GM19239 (cell line): ENCODE data around the gene IFRD2.
"Not testable (repeated sequence)": the region's sequence is repeated elsewhere in the genome, so short reads cannot be mapped to it uniquely, and the experiment has no call there.

ENCODE experiments used
- DNase-seq: peaks from one replicate; pipeline ENCODE4 v3.0.0; 2011; ENCODE audit warnings: low spot score; ENCODE audit not compliant: insufficient read length
- FAIRE-seq: peaks from 2 replicates; lab custom pipeline; 2011; peaks lifted over from hg19 to GRCh38; lab: Jason Lieb, UNC

The IFRD2 gene

GRCh38 chr3:50325113-50325480 is 32.9 kb upstream of the IFRD2 start:
- FAIRE-seq (no peak), DNase-seq (no peak)

DNA sequence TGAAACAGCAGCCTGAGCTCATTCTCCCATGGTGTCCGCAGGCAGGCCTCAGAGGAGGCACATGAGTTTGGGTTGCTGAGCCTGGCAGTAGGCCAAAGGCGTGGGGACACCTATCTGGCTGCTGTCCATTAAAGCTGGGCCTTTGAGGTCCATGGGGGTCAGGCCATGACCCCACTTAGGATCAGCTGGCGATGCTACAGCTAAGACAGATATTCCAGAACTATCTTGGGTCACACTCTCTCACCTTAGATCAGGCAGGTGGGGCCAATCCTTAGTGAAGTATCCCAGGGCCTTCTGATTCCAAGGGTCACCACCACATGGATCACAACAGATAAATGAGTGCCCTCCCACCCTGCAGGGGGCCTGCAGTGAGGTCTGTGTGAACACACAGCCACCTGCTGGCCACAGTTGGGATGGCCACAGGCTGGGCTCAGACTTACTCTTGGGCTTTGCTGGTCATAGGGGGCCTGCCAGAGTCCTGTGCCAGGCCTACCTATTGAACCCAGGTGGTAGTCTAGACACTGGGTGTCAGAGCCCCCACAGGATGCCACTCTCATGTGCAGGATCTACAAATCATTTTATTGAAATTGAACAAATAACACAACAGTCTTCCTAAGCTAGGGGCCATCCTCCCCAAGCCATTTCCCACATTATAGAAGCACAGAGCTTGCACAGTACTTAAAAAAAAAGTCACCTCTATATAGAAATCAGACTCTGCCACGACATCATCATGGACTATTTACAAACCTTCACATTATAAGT is 32.3 kb upstream of the IFRD2 start:
- FAIRE-seq = peak; percentile 81
- no peak for DNase-seq

- DNase-seq (no peak), FAIRE-seq (no peak)
Measured at GRCh38 chr3:50323614-50324199, 31.5 kb upstream of the IFRD2 start.

DNA sequence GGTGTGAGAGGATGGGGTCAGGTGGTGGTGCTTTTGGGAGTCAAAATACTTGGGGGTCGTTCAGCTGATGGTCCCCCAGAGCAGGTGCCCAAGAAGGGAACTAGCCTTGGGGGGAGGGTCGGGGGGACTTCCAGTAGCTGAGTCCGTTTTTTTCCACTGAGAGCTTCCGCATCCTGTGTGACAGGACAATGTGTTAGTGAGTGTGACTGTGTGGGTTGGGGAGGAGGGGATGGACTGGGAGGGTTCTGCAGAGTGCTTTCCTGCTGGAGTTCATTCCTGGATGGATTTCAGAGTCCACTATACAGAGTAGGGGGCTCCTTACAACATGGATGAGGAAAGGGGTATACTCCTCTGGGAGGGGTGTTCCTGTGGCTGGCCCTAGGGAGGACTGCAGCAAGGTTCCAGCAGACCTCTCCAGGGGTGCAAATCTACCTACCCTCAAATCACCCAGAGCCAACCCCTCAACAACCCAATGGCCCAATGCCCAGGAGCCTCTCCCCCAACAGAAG is 30.9 kb upstream of the IFRD2 start:
- FAIRE-seq (no peak), DNase-seq (no peak)

GRCh38 chr3:50322386-50323091 is 30.3 kb upstream of the IFRD2 start, which contains the start of gene HYAL2:
HYAL2 (minus strand) TSS chr3:50322745; CDS start chr3:50320489, 2,256 bp downstream.
- DNase-seq (no peak), FAIRE-seq (no peak)

- FAIRE-seq (no peak), DNase-seq (no peak)
Measured at GRCh38 chr3:50322115-50322385, 29.8 kb upstream of the IFRD2 start.

GRCh38 chr3:50321336-50322114 is 29.3 kb upstream of the IFRD2 start:
- peak; percentile 93 for FAIRE-seq

DNA sequence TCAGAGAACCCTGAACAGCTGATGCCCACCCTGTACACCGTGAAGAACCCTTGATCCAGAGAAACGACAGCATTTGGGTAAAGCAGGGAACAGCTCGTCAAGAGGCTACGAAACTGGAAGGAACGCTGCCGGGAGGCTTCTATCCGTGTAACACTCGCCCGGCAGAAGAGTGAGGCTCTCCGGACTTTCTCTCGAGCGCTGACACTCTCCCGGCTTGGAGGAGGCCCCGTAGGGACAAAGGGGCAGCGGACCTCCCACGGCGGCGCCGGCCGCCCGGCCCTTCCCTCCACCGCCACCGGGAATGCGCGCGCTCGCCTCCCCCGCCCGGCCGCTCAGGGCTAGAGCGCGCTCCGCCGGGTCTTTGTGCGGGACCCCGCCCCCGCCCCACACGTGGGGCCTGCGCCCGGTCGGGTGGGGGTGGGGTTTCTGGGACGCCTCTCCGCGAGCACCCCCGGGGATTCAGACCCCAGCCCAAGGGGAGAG is 28.7 kb upstream of the IFRD2 start:
- no peak for DNase-seq
- FAIRE-seq = no peak

More at GRCh38 chr3:50321336-50322114, 29.3 kb upstream of the IFRD2 start:
- peak; percentile 90 for DNase-seq

DNA sequence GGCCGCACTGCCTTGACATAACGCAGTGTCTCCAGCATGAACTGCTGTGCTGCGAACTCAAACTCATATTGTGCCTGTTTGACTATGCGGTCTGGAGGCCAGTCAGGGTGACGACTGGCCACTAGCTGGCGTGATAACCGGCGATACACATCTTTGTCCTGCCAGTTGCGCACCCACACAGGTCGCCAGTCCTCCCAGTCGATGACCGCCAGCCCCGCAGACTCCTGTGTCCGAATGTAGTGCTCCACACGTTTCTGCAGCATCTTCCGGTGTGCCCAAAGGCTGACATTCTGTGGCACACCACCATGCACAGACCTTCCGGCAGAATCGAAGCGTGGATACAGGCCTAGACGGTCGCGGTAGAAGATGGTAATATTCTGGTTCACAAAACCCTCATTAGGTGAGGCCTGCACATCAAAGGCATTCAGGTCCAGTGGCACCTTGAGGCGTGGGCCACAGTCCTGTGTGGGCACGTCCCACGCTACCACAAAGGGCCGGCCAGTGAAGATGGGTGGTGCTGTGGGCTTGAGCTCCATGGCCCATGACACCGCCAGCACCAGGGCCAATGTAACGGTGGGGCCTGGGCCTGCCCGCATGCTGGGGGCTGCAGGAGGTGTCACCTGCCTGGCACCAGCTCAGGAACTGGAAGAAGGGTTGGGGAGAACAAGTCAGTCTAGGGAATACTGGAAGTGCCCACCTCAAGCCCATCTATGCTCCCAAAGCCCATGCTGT is 27.8 kb upstream of the IFRD2 start:
- FAIRE-seq (no peak), DNase-seq (no peak)

GRCh38 chr3:50319181-50319893 is 27.1 kb upstream of the IFRD2 start:
- no peak for DNase-seq
- no peak for FAIRE-seq

DNA sequence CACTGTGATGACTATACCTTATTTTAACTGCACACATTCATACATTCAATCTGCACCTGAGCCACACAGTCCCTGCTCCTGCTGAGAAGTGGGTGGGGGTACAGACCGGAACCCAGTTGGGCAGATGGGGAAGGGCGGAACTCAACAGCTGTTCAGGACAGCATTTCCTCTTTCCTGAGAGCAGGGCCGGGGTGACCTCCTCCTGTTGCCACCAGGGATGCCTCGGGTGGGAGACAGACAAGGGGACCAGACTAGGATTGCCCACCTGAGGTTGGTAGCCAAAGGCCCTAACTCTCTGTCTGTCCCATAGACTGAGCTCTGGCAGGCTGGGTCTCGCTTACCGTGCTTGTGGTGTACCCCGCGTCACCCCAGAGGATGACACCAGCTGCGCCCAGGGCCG is 26.4 kb upstream of the IFRD2 start:
- FAIRE-seq (no peak), DNase-seq (no peak)

- no peak for FAIRE-seq
- DNase-seq = no peak
Measured at GRCh38 chr3:50318163-50318562, 25.9 kb upstream of the IFRD2 start.

- FAIRE-seq = no peak
- DNase-seq = no peak
Measured at GRCh38 chr3:50317300-50317699, 25.1 kb upstream of the IFRD2 start.

- DNase-seq (no peak), FAIRE-seq (no peak)
Measured at GRCh38 chr3:50316657-50317242, 24.5 kb upstream of the IFRD2 start.

GRCh38 chr3:50314816-50315215 is 22.6 kb upstream of the IFRD2 start:
- DNase-seq (no peak), FAIRE-seq (no peak)

GRCh38 chr3:50314342-50314741 is 22.1 kb upstream of the IFRD2 start:
- no peak for FAIRE-seq

GRCh38 chr3:50312041-50312440 is 19.8 kb upstream of the IFRD2 start:
- DNase-seq, FAIRE-seq: not testable (repeated sequence)

More at GRCh38 chr3:50314342-50314741, 22.1 kb upstream of the IFRD2 start:
- no peak for DNase-seq

DNA sequence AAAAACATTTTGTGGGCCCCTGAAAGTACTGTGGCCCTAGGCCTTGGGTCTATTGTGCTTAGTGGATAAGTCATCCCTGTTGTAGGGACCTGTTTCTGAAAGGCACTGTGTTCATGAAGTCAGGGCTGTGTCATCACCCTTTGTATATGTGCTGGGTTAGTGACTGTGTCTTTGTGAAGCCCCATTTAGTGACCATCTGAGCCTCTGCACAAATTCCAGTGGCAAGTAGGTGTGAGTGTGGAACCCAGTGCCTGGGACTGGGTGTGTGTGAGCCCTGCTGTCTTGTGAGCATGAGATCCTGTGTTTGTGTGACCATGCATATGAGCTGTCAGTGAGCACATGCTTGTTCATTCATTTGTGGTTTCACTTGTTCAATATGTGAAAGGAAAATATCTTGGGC is 12.4 kb upstream of the IFRD2 start:
- no peak for FAIRE-seq
- no peak for DNase-seq
